Kidney (tissue), 14 donors: Measurements from ENCODE around the gene DNAH2. TPM values are rescaled to one million over a fixed set of nuclear protein-coding genes. Genes with fewer than 3 reads are reported as not detected.
"Not testable (repeated sequence)": the region's sequence is repeated elsewhere in the genome, so short reads cannot be mapped to it uniquely, and the experiment has no call there.

Experiments
- DNase-seq, 5 donors: peaks; one replicate each; pipeline ENCODE4 v3.0.0-alpha.2; 2013 to 2020
- FAIRE-seq: peaks from 2 replicates; lab custom pipeline; 2012; peaks lifted over from hg19 to GRCh38; lab: Jason Lieb, UNC
- H3K27ac ChIP-seq, 2 donors: one replicate each; pipeline ENCODE4 v1.7.0; 2013; ENCODE audit warnings: low read depth in 2 of 2, low read length in 2 of 2, inconsistent platforms in 1 of 2
- H3K27me3 ChIP-seq: one replicate; pipeline ENCODE4 v1.7.1; 2013; ENCODE audit warnings: low read length, inconsistent platforms; ENCODE audit not compliant: control insufficient read depth, insufficient read depth
- H3K36me3 ChIP-seq, 3 donors: one replicate each; pipeline versions ENCODE4 v1.7.0 to v1.7.1; 2013; ENCODE audit warnings: low read length in 3 of 3, control low read depth in 1 of 3, inconsistent platforms in 1 of 3; ENCODE audit not compliant: insufficient read depth in 3 of 3, control insufficient read depth in 2 of 3
- H3K4me1 ChIP-seq, 3 donors: one replicate each; pipeline versions ENCODE4 v1.7.0 to v1.7.1; 2013; ENCODE audit warnings: low read length in 3 of 3, inconsistent platforms in 1 of 3, low read depth in 1 of 3; ENCODE audit not compliant: control insufficient read depth in 2 of 3, insufficient read depth in 2 of 3
- H3K4me3 ChIP-seq, 3 donors: one replicate each; pipeline versions ENCODE4 v1.7.0 to v1.8.1; 2013; ENCODE audit warnings: low read length in 3 of 3, control low read depth in 1 of 3, inconsistent platforms in 1 of 3
- H3K9ac ChIP-seq, 3 donors: one replicate each; pipeline versions ENCODE4 v1.7.0 to v1.7.1; 2013; ENCODE audit warnings: low read length in 3 of 3, control low read depth in 1 of 3, inconsistent platforms in 1 of 3
- H3K9me3 ChIP-seq, 3 donors: one replicate each; pipeline versions ENCODE4 v1.7.0 to v1.7.1; 2013; ENCODE audit warnings: low read length in 3 of 3, control low read depth in 1 of 3, inconsistent platforms in 1 of 3; ENCODE audit not compliant: control insufficient read depth in 2 of 3, insufficient read depth in 1 of 3
- intact Hi-C: fragments of 100-400 bp; cut with DNase I; formaldehyde crosslinking; loops from one replicate; pipeline ENCODE4 v1.11.1; 2022
- polyA plus RNA-seq: library from polyadenylated mRNA; stranded (reverse); fragments of 350-450 nt; fragmentation: Illumina TruSeq; extraction: RNeasy Lipid Tissue Mini Kit (QIAGEN cat#74804); gene quantifications from one replicate; pipeline ENCODE4 v1.2.3, GENCODE V29; 2014; ENCODE audit warnings: low read depth, low replicate concordance; ENCODE audit not compliant: insufficient read depth
- total RNA-seq: library from RNA; stranded (reverse); fragmentation: NEBNext Ultra II Directional; extraction: Animal tissue kit (Norgen Biotek cat#: 25700); gene quantifications from one replicate; pipeline ENCODE4 v1.2.1, GENCODE V29; 2021
- TF ChIP-seq, protein P1 (sequence below): IDR thresholded peaks from 3 replicates; pipeline ENCODE4 v1.5.1; 2012; ENCODE audit warnings: mild to moderate bottlenecking, moderate library complexity, borderline replicate concordance; ENCODE audit not compliant: insufficient read depth; ENCODE audit errors: extremely low read depth
- donor health status: control.
- donor health status: control.
- donor health status: control.
- donor health status: control.
- donor health status: control.
- donor health status: DM: yes; HTN: yes; CAD: no.
- donor health status: Normal renal cell carcinoma (clear cell type).

The DNAH2 gene
- total and polyA plus RNA-seq, 2 donors from 2014 or later: 0.17 to 0.66 TPM

DNA sequence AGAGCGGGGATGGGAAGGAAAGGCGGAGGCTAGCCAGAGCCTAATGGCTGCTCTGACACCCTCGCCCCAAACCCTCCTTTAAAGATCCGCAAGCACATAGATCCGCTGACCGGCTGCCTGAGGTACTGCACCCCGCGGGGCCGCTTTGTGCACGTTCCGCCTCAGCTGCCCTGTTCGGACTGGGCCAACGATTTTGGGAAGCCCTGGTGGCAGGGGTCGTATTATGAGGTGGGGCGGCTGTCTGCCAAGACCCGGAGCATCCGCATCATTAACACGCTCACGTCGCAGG is 140.9 kb downstream of the DNAH2 start:
- TF ChIP-seq, protein P1, sequence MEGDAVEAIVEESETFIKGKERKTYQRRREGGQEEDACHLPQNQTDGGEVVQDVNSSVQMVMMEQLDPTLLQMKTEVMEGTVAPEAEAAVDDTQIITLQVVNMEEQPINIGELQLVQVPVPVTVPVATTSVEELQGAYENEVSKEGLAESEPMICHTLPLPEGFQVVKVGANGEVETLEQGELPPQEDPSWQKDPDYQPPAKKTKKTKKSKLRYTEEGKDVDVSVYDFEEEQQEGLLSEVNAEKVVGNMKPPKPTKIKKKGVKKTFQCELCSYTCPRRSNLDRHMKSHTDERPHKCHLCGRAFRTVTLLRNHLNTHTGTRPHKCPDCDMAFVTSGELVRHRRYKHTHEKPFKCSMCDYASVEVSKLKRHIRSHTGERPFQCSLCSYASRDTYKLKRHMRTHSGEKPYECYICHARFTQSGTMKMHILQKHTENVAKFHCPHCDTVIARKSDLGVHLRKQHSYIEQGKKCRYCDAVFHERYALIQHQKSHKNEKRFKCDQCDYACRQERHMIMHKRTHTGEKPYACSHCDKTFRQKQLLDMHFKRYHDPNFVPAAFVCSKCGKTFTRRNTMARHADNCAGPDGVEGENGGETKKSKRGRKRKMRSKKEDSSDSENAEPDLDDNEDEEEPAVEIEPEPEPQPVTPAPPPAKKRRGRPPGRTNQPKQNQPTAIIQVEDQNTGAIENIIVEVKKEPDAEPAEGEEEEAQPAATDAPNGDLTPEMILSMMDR: peak; percentile 19
- peak; percentile 61 to 84 (median 72) for DNase-seq
- no peak for FAIRE-seq
- peak overlapping the region; percentile 14 to 95 (median 63) for H3K9ac ChIP-seq
- H3K27me3 ChIP-seq: no peaks in the 10 kb centered on the region
- peaks cover 0 to 25% (median 4%) of the 10 kb centered on the region in 3 donors for H3K4me1 ChIP-seq
- peak overlapping the region; percentile 93 for H3K27ac ChIP-seq
- peak overlapping the region; percentile 73 to 95 (median 79) for H3K4me3 ChIP-seq
- intact Hi-C loops: no loop called here
- H3K36me3 ChIP-seq: peaks cover 0 to 2% (median 0%) of the 10 kb centered on the region in 3 donors
- H3K9me3 ChIP-seq: no peaks in the 10 kb centered on the region

DNA sequence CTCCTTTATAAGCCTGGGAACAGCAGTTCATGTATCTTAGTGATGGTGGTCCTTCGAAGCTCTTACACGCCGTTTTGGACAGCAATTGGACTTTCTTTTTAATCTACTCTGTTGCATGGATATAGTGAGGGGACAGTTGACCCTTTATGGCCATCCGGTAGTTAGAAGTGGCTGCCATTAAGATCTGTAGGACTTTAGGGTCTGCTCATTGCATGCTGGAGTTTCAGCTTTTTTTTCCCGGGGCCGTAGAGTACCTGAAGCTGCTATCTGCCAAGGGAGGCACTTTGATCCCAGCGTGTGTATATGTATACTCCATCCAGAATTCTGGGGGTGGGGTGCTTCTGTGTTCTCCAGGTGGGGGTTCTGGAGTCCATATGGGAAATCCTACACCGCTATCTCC is 141.5 kb downstream of the DNAH2 start:
- Histone ChIP-seq H3K4me3 (peak overlapping the region in 2 of 3 donors; percentile 73 to 79), H3K27ac (no peak overlapping the region), H3K9me3 (no peaks in the 10 kb centered on the region), H3K27me3 (no peaks in the 10 kb centered on the region), H3K9ac (peak overlapping the region in 1 of 3 donors; percentile 63), H3K4me1 (peaks cover 0 to 25% (median 4%) of the 10 kb centered on the region in 3 donors), H3K36me3 (peaks cover 0 to 2% (median 0%) of the 10 kb centered on the region in 3 donors)
- no peak for DNase-seq
- TF ChIP-seq, protein P1: no peak
- intact Hi-C loops: no loop called here
- FAIRE-seq: no peak

DNA sequence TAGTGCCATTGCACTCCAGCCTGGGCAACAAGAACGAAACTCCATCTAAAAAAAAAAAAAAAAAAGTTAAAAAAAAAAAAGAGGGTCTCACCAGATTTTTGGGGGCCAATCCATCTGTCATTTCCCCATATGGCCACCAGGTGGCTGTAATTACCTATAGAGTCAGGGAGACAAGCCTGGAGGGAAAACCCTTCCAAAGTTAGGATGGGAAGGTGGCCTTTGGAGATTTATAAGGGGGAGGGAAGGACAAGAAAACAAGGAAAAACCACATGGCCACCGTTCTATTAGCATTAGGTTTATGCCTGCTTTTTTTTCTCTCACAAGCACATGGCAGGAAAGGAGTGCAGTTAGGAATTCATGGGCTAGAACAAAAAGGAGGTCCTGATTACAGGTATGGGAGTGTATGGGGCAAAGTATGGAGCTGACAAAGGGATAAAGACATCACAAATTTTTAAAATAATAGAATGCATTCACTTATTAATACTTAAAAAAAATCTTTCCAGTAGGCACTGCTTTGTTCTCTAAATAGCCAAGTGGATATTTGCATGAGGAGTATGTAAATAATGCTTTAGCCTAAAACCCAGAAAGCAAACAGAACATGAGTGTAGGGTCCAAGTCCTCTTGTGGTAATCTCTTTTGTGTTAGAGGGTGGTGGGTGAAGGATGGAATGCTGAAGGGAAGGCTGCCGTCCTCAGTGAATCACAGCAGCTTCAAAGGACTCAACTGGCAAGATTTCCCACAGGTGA is 145.3 kb downstream of the DNAH2 start:
- no peak overlapping the region for H3K4me3 ChIP-seq
- no peak overlapping the region for H3K9ac ChIP-seq
- peak in 4 of 5 donors; percentile 62 to 88 (median 72) for DNase-seq
- H3K9me3 ChIP-seq: peaks cover 0 to 4% (median 0%) of the 10 kb centered on the region in 3 donors
- FAIRE-seq: no peak
- H3K27ac ChIP-seq: no peak overlapping the region
- intact Hi-C loops: loop anchor here (5.0 kb wide), 1 partner anchor 124 kb away; no protein-coding TSS in a partner anchor
- TF ChIP-seq, protein P1: peak; percentile 81
- H3K4me1 ChIP-seq: peaks cover 0 to 9% (median 4%) of the 10 kb centered on the region in 3 donors
- peaks cover 0 to 2% (median 2%) of the 10 kb centered on the region in 3 donors for H3K36me3 ChIP-seq
- no peaks in the 10 kb centered on the region for H3K27me3 ChIP-seq

DNA sequence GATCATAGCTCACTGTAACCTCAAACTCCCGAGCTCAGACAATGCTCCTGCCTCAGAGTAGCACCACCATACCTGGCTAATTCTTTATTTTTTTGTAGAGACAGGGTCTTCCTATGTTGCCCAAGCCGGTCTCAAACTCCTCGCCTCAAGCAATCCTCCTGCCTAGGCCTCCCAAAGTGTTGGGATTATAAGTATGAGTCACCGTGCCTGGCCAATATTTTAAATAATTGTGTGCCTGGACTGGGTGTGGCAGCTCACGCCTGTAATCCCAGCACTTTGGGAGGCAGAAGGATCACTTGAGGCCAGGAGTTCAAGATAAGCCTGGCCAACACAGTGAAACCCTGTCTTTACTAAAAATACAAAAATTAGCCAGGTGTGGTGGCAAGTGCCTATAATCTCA is 146.8 kb downstream of the DNAH2 start:
- not testable (repeated sequence) for H3K4me3 ChIP-seq, H3K36me3 ChIP-seq, H3K27me3 ChIP-seq, H3K27ac ChIP-seq, DNase-seq, H3K9me3 ChIP-seq, H3K4me1 ChIP-seq, H3K9ac ChIP-seq, FAIRE-seq
- intact Hi-C loops: loop anchor here (5.0 kb wide), 1 partner anchor 123 kb away; no protein-coding TSS in a partner anchor
